DOHH2 (cell line): ENCODE data around the gene B4GALT7.
"Not testable (repeated sequence)": the region's sequence is repeated elsewhere in the genome, so short reads cannot be mapped to it uniquely, and the experiment has no call there.

Experiments
- H3F3A ChIP-seq: fragments of 200-600 bp; sonication (generic), shearing (Covaris generic); 2 replicates; pipeline ENCODE4 v1.6.0; 2016; ENCODE audit warnings: antibody characterized with exemption, mild to moderate bottlenecking; ENCODE audit not compliant: control insufficient read depth, insufficient read depth
- H3K27ac ChIP-seq: fragments of 200-600 bp; sonication (generic); 2 replicates; pipeline ENCODE4 v1.5.1; 2014; ENCODE audit warnings: low read depth, mild to moderate bottlenecking, low read length, moderate library complexity
- H3K27me3 ChIP-seq: fragments of 200-600 bp; sonication (generic); 2 replicates; pipeline ENCODE4 v1.6.1; 2014; ENCODE audit warnings: mild to moderate bottlenecking, low read length, mixed read lengths; ENCODE audit not compliant: control insufficient read depth
- H3K36me3 ChIP-seq: fragments of 200-600 bp; sonication (generic); 2 replicates; pipeline ENCODE4 v1.6.1; 2014; ENCODE audit warnings: mild to moderate bottlenecking, low read length, moderate library complexity, mixed read lengths; ENCODE audit not compliant: control insufficient read depth
- H3K4me1 ChIP-seq: fragments of 200-600 bp; sonication (generic); 2 replicates; pipeline ENCODE4 v1.6.1; 2014; ENCODE audit warnings: mild to moderate bottlenecking, low read length, mixed read lengths; ENCODE audit not compliant: control insufficient read depth
- H3K4me2 ChIP-seq: fragments of 200-600 bp; sonication (generic); 2 replicates; pipeline ENCODE4 v1.6.0; 2014; ENCODE audit warnings: mild to moderate bottlenecking, low read length, moderate library complexity
- H3K4me3 ChIP-seq: fragments of 200-600 bp; sonication (generic); 2 replicates; pipeline ENCODE4 v1.5.1; 2014; ENCODE audit warnings: mild to moderate bottlenecking, low read length, mixed read lengths
- H3K79me2 ChIP-seq: fragments of 200-600 bp; sonication (generic); 2 replicates; pipeline ENCODE4 v1.6.1; 2014; ENCODE audit warnings: mild to moderate bottlenecking, low read length, mixed read lengths; ENCODE audit not compliant: control insufficient read depth
- H3K9me2 ChIP-seq: fragments of 200-600 bp; sonication (generic); replicated peaks from 2 replicates; pipeline ENCODE4 v1.6.1; 2014; ENCODE audit warnings: mild to moderate bottlenecking, low read length, mixed read lengths; ENCODE audit not compliant: control insufficient read depth
- H3K9me3 ChIP-seq: fragments of 200-600 bp; sonication (generic); 2 replicates; pipeline ENCODE4 v1.6.1; 2014; ENCODE audit warnings: antibody characterized with exemption, low read length, mixed read lengths; ENCODE audit not compliant: control insufficient read depth, insufficient read depth
- H4K20me1 ChIP-seq: fragments of 200-600 bp; sonication (generic); 2 replicates; pipeline ENCODE4 v1.6.0; 2014; ENCODE audit warnings: low read depth, mild to moderate bottlenecking, antibody characterized with exemption, low read length, moderate library complexity; ENCODE audit not compliant: control insufficient read depth, insufficient read depth
- EZH2phosphoT487 ChIP-seq: fragments of 200-600 bp; sonication (generic); IDR thresholded peaks from 2 replicates; pipeline ENCODE4 v1.6.1; 2017; ENCODE audit warnings: borderline replicate concordance, mild to moderate bottlenecking, antibody characterized with exemption, low read length, moderate library complexity, mixed read lengths
- TF ChIP-seq, protein P1 (sequence below): fragments of 200-600 bp; sonication (generic); IDR thresholded peaks from one replicate; pipeline ENCODE4 v1.5.1; 2014; ENCODE audit warnings: antibody characterized with exemption, mild to moderate bottlenecking, low read depth, low read length; ENCODE audit not compliant: poor library complexity, severe bottlenecking

B4GALT7 gene

DNA sequence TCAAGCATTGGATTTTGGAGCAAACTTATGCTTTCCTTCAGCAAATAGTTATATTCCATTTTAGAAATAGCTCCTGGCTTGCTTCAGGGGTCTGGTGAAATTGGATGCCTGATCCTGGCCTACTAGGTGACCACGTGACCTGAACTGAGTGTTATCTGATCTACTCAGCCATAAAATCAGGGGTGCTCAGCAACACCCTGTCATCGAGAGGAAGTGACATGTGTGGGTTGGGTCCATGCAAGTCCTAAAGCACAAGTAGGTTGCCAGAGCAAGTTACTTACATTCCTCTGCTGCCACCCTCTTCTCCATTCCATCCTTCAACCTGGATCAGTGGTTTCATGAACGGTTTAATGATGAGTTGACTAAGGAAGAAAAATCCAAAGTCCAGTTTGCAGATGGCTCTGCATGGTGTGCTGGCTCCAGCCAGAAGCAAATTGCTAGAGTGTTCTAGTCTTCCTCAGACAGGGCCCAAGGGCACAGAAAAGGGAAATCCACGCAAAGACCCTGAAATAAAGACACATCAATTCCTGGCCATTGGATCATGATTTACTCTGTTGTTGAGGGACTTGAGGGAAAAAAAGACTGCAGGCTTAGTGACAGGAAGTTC lies 42.8 kb upstream of the B4GALT7 start:
- Histone ChIP-seq H3K4me1 (peaks cover 24% of the 10 kb centered on the region), H4K20me1 (peaks cover 13% of the 10 kb centered on the region), H3K4me3 (no peak overlapping the region), H3F3A (no peaks in the 10 kb centered on the region; the same call in 1 of the 2 replicates), H3K36me3 (peaks cover 10% of the 10 kb centered on the region), H3K9me3 (no peaks in the 10 kb centered on the region), H3K27ac (no peak overlapping the region), H3K27me3 (no peaks in the 10 kb centered on the region), H3K79me2 (peaks cover 26% of the 10 kb centered on the region), H3K4me2 (no peak overlapping the region), H3K9me2 (no peaks in the 10 kb centered on the region)
- TF ChIP-seq, protein P1, sequence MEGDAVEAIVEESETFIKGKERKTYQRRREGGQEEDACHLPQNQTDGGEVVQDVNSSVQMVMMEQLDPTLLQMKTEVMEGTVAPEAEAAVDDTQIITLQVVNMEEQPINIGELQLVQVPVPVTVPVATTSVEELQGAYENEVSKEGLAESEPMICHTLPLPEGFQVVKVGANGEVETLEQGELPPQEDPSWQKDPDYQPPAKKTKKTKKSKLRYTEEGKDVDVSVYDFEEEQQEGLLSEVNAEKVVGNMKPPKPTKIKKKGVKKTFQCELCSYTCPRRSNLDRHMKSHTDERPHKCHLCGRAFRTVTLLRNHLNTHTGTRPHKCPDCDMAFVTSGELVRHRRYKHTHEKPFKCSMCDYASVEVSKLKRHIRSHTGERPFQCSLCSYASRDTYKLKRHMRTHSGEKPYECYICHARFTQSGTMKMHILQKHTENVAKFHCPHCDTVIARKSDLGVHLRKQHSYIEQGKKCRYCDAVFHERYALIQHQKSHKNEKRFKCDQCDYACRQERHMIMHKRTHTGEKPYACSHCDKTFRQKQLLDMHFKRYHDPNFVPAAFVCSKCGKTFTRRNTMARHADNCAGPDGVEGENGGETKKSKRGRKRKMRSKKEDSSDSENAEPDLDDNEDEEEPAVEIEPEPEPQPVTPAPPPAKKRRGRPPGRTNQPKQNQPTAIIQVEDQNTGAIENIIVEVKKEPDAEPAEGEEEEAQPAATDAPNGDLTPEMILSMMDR, result no peak
- TF ChIP-seq EZH2phosphoT487, result no peak

DNA sequence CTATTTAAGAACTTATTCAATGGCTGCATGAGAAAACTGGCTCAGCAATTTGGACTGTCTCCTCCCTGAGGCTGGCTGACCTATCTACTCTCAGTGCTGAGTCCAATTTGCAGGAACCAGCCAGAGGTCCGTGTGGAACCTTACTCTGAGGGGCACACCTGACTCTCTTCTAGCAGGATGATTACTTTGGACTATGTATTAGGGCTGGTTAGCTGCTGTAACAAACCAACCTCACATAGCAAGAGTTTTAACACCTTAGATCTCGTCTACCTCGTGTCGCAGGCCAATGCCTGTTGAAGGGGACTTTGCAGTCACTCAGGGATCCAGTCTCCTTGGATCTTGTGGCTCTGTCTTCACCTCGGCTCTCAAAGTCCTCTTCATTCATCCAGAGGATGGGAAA lies 42.1 kb upstream of the B4GALT7 start:
- Histone ChIP-seq H3K9me3 (no peaks in the 10 kb centered on the region), H4K20me1 (peaks cover 8% of the 10 kb centered on the region), H3K9me2 (no peaks in the 10 kb centered on the region), H3K27ac (no peak overlapping the region), H3K4me2 (no peak overlapping the region), H3K4me1 (peaks cover 19% of the 10 kb centered on the region), H3F3A (no peaks in the 10 kb centered on the region; the same call in 1 of the 2 replicates), H3K79me2 (peaks cover 19% of the 10 kb centered on the region), H3K36me3 (peaks cover 4% of the 10 kb centered on the region), H3K27me3 (no peaks in the 10 kb centered on the region), H3K4me3 (no peak overlapping the region)
- TF ChIP-seq, protein P1, result no peak
- TF ChIP-seq EZH2phosphoT487, result no peak

DNA sequence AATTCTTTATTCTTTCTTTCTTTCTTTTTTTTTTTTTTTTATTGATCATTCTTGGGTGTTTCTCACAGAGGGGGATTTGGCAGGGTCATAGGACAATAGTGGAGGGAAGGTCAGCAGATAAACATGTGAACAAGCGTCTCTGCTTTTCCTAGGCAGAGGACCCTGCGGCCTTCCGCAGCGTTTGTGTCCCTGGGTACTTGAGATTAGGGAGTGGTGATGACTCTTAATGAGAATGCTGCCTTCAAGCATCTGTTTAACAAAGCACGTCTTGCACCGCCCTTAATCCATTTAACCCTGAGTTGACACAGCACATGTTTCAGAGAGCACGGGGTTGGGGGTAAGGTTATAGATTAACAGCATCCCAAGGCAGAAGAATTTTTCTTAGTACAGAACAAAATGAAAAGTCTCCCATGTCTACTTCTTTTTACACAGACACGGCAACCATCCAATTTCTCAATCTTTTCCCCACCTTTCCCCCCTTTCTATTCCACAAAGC lies 40.4 kb upstream of the B4GALT7 start:
- H3K27me3 ChIP-seq, H3K9me2 ChIP-seq, H3K27ac ChIP-seq, H3K4me3 ChIP-seq, H3F3A ChIP-seq, H3K9me3 ChIP-seq, H3K79me2 ChIP-seq, H3K36me3 ChIP-seq, H4K20me1 ChIP-seq, H3K4me2 ChIP-seq: not testable (repeated sequence)
- peaks cover 12% of the 10 kb centered on the region for H3K4me1 ChIP-seq

DNA sequence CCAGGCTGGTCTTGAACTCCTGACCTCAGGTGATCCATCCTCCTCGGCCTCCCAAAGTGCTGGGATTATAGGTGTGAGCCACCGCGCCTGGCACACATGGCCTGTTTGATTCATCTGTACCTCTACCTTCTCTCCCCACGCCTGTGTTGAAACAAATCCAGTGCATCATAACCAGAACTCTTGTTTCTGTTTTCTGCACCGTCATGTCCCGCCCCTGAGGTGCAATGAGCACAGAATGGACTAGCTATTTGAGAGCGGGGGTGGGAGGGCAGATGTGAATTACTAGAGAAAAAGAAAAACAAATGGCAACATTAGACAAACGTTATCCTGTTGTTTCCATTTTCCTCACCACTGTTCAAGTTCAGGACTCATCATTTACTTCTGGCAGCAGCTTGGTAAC lies 34.9 kb upstream of the B4GALT7 start:
- Histone ChIP-seq H3K9me3 (no peaks in the 10 kb centered on the region), H3K36me3 (no peaks in the 10 kb centered on the region), H3K4me1 (no peaks in the 10 kb centered on the region), H3K27ac (no peak overlapping the region), H4K20me1 (no peaks in the 10 kb centered on the region), H3F3A (no peaks in the 10 kb centered on the region), H3K79me2 (no peaks in the 10 kb centered on the region), H3K9me2 (no peaks in the 10 kb centered on the region), H3K4me3 (no peak overlapping the region), H3K4me2 (no peak overlapping the region), H3K27me3 (peaks cover 12% of the 10 kb centered on the region; the same call in 1 of the 2 replicates)
- TF ChIP-seq, protein P1, result no peak
- TF ChIP-seq EZH2phosphoT487, result no peak
